HG02571 (cell line): ENCODE results near the gene PHF20.
"Not testable (repeated sequence)": the region's sequence is repeated elsewhere in the genome, so short reads cannot be mapped to it uniquely, and the experiment has no call there.

Source experiments
- ATAC-seq: cut with Tn5 transposase; IDR thresholded peaks from one replicate; pipeline ENCODE4 v1.9.1; 2021; ENCODE audit warnings: mild to moderate bottlenecking, moderate library complexity; ENCODE audit not compliant: unreplicated experiment

The PHF20 gene

DNA sequence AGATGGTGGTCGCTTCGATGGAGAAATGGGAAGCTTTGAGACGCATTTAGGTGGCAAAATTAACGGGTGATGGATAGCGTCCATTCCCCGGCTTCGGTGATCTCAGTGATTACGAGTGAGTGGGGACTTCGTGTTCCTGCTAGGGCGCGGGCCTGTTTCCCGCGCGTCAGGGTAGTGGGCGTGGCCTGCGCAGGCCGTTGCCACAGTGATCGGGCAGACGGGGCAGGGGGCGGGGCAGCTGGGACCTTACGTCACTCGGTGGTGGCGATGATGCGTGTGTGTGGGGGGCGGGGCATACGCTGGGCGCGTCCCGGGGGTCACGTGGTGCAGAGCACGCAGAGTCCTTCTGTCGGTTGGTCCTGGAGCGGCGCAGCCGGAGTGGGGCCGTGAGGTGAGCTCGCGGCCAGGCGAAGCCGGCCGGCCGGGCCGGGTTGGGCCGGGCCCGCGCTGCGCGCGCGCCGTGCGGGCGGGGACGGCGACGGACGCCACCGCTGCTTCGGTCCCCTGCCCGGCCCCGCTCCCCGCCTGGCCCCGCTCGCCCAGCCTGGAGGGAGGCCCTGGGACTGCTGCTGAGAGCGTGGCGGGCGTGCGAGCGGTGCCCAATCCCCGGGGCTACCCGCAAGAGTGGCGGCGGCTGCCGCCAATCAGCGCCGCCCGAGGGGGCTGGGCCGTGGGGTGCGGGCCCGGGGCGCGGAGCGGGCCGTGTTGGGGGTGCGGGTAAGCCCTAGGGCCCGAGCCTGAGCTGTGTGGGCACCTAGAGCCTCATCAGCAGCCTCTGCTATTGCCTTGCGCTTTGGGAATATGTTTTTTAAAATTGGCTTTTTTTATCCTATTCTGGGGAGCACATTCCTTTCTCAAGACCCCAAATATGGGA lies at the start of gene PHF20:
TSS of gene PHF20 (plus strand) at position 327 of the 874 bp plus-strand sequence. CDS start 29,508 bp downstream, outside the sequence.
- peak; percentile 85 for ATAC-seq

DNA sequence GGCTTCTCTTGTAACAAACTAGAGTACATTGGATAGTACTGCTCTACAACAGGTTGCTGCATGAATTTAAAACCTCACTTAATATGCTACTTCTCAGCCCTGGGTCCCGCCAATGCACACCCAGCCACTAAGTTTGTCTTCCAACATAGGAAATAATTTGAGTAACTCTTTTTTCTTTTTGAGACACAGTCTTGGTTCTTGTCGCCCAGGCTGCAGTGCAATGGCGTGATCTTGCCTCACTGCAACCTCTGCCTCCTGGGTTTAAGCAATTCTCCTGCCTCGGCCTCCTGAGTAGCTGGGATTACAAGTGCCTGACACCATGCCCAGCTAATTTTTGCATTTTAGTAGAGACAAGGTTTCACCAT lies 48.6 kb upstream of the PHF20 start:
- not testable (repeated sequence) for ATAC-seq

DNA sequence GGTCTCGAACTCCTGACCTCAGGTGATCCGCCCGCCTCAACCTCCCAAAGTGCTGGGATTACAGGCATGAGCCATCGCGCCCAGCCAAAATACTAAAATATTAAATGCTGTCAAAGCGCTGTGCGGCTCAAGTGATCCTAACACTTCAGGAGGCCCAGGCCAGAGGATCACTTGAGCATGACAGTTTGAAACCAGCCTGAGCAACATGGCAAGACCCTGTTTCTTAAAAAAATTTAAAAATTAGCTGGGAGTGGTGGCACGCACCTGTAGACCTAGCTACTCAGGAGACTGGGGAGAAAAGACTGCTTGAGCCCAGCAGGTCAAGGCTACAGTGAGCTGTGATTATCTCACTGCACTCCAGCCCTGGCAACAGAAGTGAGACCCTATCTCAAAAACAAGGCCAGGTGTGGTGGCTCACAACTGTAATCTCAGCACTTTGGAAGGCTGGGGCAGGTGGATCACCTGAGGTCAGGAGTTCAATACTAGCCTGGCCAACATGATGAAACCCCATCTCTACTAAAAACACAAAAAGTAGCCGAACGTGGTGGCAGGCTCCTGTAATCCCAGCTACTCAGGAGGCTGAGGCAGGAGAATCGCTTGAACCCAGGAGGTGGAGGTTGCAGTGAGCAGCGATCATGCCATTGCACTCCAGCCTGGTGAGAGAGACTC lies 48.0 kb upstream of the PHF20 start:
- not testable (repeated sequence) for ATAC-seq

DNA sequence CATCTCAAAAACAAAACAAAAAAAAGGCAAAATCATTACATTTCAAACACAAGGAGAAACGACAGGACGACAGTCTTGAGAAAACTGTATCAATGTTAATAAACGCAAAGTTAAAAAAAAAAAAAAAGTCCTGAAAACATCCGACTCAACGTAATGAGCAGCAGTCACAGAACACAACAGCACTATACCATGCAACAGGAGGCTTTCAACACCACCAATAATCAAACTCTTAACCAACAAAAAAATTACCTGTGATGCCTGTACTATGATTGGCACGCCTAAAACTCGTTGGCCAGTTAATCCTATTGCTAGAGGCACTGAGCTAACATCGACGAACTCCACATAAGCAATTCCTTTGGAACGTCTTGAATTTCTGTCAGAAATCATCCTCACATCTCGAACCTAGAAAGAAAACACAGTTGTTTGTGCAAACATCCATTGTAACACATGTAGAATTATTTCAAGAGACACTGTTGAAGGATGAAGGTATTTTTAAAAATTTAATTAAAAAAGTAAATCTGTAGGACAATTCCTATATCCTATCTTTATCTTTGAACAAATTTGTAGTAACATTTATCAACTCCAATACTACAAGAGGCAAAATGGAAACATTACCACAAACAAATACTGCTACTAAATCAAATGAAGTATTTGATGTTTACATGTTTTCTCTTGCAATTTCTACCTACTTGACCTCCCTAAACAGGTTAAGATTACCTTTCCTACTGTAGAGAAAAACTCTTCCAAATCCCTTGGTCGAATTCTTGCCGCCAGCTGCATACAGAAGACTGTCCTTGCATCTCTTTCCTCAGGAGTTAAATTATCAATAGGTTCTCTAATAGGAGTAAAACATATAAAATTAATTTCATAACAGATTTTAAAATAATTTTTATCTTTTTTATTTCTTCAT lies 47.2 kb upstream of the PHF20 start:
- no peak for ATAC-seq

DNA sequence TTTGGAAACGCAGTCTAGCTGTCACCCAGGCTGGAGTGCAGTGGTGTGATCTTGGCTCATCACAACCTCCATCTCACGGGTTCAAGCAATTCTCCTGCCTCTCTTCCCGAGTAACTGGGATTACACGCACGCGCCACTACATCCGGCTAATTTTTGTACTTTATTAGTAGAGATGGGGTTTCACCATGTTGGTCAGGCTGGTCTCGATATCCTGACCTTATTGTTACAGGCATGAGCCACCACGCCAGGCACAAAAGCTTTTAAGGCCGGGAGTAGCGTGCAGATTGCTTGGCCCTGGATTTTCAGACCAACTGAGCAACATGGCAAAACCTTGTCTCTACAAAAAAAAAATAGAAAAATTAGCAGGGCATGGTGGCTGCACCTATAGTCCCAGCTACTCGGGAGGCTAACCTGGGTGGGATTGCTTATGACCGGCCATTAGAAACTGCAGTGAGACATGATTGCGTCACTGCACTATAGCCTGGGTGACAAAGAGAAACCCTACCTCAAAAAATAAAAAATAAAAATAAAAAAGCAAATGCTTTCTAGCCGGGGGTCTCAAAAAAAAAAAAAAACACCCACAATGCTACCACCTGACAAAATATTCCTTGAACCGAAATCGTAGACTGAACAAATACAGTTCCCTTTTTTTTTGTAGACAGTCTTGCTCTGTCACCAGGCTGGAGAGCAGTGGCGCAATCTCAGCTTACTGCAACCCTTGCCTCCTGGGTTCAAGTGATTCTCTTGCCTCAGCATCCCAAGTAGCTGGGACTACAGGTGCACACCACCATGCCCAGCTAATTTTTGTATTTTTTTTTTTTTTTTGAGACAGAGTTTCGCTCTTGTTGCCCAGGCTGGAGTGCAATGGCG lies 44.7 kb upstream of the PHF20 start:
- no peak for ATAC-seq

DNA sequence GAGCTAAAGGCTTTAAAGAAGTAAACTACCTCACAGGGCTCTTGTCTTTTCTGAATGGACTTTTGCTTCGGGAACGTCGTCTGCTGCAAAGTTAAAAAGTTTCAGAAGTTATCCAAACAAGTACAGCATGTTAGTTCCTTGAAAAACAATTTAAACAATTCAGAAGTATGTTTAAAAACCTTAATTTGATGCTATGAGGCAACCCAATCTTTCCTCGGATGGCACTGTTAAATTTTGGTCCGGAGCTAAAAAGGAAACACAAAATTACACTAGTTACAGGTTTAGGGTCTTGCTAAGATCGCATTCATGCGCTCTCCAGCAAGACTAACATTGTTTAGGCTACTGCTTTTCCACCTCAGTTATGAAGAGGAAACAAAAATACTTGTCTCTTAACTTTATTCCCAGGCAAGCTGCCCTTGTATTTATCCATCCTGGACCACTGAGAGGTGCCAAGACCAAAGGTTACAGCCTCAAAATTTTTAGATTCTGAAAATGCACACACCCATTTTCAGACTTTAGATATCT lies 42.5 kb upstream of the PHF20 start:
- no peak for ATAC-seq

DNA sequence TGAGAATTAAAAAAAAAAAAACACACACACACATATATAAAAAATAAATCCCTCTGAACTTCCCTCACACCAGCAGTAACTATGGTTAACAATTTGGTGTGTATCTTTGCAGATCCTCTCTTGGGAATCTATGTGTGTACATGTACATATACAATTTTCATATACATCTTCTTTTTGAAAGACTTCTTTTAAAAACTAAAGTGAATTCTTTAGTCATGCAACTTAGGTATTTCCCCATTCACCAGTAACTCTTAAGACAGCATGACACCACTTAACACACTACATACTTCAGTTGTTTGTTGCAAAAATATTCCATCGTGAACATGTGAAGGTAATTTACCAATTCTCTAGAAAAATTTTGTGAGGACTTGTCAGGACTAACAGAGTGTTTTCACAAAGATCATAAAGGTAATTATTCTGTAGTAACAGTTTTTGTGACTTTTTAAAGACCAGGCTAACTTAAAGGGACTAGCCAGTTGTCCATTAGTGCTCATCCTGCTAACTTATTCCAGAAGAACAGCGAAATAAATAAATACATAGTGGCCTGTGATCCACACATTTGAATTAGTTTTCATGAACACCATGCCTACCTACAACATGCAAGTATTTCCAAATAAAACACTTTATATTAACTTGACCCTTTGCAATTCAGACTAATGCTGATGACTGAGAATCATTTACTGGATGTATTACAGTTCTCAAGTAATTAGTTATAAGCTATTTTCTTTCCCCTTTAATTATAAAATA lies 41.8 kb upstream of the PHF20 start:
- ATAC-seq: no peak

DNA sequence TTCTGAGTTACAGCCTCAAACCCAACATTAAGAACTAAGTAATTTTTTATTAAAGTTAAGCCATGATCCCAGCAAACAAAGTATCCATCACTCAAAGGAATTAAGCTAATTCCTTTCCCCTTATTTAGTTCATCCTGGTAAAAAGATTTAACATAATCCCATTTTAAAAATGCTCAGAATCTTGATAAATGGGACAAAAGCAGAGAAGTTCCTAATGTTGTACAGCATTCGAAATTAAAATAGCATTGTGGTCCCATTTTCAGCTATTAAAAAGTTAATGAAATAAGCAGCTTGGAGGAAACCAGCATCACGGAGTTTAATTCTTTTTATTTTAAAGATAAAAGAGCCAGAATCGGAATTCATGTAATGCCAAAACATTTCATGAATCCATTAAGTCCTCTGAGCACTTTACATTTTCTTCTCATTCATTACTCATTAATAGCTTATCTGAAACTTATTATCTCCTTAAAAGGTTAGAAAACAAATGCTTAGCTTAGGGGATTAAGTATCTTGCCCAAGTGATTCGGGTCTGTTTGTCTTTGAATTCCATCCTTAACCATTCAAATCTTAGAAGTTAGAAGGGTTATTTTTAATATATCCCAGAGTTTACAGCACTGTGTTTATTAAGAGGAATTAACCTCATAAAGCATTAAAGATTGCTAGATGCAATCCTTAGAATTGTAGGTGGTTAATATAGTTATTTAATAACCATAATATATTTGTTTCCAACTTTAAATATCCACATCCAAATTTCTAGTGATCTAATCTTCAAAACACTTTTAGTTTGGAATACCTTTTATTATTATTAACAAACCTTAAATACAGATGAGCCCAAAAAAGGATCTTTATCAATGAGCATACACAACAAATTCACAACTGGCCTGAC lies 41.0 kb upstream of the PHF20 start:
- ATAC-seq: no peak

DNA sequence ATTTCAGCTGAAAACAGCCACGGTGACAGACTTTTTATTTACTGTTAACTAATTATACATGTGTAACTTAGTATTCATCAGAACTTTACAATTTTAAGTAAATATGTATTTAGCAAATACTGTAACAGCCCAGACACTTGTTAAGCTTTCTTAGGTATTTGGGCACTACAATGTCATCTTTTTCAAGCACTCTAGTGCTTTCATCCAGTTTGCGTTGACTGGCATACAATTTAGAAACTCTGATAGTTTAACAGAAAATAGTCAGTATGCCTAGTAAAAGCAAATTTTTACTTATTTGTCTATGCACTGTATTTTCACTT lies 40.4 kb upstream of the PHF20 start:
- no peak for ATAC-seq

DNA sequence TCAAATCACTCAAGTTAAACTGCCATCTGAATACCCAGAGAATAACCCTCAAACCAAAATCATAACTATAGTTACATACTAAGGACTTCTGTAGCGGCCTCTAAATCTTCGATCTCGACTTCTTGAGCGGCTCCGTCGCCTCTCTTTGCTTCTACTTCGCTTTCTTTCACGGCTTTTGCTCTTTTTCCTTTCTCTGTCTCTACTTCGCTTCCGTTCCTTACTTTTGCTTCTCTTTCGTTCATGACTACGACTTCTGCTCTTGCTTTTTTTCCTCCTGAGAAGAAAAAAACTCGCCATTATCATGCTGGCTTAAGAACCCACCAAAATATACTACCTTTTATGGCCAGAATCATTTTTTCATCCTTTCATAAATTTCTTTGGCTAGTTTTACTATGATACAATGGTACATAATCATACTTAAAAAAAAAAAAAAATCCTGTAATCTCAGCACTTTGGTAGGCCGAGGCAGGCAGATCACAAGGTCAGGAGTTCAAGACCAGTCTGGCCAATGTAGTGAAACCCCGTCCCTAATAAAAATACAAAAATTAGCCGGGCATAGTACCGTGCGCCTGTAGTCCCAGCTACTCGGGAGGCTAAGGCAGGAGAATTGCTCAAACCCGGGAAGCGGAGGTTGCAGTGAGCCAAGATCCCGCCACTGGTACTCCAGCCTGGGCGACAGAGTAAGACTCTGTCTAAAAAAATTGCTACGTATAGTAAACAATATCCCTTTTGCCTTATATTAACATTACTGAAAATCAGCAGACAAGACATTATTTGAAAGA lies 39.8 kb upstream of the PHF20 start:
- ATAC-seq: no peak

DNA sequence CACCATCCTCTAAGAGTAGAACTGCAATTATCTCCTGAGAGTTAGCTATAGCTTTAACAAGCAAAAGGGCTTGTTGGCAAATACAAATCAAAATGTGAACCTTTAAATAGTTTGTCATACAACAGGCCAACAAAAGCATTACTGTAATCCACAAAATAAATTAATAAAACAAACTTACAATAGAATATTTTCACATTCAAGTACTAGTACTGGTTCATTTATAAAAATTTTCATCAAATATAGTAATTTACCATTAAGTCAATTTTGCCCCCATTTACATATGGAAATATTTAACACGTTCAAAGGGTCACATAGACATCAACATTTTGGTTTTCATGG lies 39.2 kb upstream of the PHF20 start:
- no peak for ATAC-seq

DNA sequence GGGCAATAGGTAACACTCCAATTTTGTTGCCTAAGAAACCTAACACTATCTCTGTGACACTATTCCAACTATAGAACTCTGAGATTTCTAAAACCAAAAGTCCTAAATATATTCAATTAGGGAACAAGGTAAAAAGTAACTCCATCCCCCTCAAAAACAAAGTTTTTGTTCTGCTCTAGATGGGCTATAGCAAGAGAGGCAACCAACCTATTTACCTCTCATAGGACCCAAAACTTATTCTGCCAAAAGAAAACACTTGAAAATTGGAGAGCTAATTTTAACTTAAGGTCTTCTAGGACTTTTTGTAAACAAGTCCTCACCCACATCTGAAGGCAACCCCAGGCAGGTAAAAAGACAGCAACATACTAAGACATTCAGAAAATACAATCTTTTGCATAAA lies 37.4 kb upstream of the PHF20 start:
- no peak for ATAC-seq

DNA sequence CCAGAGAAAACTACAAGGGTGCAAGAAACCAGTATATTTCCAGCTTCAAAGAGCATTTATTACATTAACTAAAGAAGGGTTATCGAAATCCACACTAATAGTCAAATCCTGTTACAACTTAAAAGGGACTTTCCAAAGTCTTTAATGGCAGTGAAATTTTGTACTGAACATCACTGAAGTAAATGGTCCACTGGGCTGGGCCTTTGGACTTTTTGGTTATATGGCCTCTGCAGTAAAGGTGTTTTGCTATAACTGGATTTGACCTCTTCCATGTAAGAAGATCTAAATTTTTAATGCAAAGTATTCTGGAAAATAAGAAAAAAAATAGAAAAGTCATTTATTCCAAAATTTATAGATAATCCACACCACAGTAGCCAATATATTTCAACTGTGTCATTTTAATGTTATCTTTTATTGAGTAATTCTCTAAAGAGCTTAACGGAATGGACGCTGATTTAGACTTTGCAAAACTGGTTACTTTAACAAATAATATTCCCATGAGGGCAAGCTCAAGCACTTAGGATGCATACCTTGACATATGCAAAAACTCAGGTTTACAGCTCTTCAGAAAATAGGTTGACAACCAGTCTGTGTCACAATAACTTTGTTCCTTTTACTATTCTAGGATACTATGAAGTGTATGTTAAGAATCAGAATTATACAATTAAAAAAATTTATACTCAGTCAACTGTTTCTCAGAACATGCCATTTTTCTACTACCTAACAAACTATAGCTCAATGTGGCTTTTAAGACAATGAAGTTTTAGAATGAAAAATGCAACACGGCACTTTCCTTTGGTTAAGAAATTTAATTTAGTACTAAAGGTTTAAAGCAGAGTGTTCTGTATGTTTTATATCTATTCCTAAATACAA lies 36.8 kb upstream of the PHF20 start:
- no peak for ATAC-seq

DNA sequence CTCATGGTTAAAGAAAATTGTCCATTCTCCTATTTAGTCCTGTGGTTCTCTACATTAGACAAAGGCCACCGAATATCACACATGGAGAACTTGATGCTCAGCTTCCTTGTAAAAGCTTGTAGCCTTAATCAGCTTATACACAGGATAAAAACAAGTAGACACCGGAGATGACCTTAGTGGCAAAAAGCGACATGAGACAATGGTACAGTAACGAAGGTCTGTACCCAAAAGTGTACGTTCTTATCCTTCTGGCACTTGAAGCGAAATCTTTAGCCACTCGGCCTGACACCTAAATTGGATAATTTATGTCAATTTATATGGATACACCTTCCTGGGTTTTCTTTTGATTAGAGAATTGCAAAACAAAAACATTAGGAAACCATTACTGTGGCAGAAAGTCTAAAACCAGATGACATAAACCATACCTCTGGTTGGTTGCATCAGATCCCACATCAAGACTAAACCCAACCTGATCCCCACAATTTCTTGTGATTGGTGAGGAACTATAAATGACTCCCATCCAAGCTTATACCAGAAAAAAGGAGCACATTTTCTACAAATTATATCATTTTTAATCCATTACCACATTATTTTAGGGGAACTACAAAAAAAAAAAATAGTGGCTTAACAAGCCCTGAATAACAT lies 35.9 kb upstream of the PHF20 start:
- no peak for ATAC-seq

DNA sequence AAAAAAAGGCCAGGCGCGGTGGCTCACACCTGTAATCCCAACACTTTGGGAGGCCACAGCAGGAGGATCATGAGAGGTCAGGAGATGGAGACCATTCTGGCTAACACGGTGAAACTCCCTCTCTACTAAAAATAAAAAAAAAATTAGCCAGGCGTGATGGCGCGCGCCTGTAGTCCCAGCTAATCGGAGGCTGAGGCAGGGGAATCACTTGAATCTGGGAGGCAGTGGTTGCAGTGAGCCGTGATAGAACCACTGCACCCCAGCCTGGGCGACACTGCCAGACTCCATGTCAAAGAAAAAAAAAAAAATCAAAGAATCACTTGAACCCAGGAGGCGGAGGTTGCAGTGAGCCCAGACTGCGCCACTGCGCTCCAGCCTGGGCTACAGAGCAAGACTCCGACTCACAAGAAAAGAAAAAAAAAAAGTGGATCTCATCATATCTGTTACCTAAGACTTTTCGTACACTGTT lies 33.9 kb upstream of the PHF20 start:
- no peak for ATAC-seq

DNA sequence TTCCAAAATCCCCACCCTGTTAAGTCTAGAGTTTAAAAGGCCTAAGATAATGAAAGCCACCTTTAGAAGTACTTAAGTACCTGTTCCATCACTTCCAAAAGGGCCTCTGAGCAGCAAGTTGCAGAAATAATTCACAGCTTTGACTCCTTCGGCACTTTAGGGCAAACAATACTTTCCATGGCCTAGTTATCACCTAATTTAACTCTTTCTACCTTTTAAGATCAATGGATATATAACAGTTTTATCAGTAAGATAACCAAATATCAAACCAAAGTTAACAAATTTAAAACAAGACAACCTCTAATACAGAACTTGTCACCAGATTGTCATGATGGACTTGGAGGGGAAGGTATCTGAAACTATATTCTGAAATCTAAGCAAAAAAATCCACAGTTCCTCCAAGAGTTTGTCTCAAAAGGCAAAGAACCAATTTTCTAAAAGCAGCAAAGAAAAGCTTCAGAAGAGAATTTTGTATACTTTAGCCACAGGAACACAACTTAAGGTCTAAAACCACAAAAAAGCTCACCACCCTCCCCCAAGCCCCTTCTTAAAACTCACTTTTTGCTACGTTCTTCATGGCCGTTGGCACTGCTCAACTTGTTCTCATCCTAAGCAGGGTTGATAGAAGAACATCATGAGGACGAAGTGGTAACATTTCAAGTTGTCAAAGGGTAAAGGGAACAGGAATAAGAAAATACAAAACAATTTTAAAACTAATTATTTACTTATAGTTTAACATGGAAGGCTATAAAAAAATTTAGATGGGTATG lies 33.2 kb upstream of the PHF20 start:
- ATAC-seq: no peak
